HG02642 (cell line): ENCODE measurements around the gene GFOD1.
A peak's percentile ranks its signal among the peaks of the same experiment; 100 is the strongest.
"Not testable (repeated sequence)": the region's sequence is repeated elsewhere in the genome, so short reads cannot be mapped to it uniquely, and the experiment has no call there.

Source experiments
- ATAC-seq: cut with Tn5 transposase; IDR thresholded peaks from one replicate; pipeline ENCODE4 v1.9.1; 2021; ENCODE audit warnings: mild to moderate bottlenecking; ENCODE audit not compliant: unreplicated experiment, poor library complexity

The GFOD1 gene

GRCh38 chr6:13390658-13391057, 96.7 kb downstream of the GFOD1 start:
- no peak for ATAC-seq

- not testable (repeated sequence) for ATAC-seq
Measured at GRCh38 chr6:13389237-13389636, 98.2 kb downstream of the GFOD1 start.

DNA sequence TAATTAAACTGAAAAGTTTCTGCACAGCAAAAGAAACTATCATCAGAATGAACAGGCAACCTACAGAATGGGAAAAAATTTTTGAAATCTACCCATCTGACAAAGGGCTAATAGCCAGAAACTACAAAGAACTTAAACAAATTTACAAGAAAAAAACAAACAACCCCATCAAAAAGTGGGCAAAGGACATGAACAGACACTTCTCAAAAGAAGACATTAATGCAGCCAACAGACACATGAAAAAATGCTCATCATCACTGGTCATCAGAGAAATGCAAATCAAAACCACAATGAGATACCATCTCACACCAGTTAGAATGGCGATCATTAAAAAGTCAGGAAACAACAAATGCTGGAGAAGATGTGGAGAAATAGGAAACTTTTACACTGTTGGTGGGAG, 98.6 kb downstream of the GFOD1 start:
- not testable (repeated sequence) for ATAC-seq

DNA sequence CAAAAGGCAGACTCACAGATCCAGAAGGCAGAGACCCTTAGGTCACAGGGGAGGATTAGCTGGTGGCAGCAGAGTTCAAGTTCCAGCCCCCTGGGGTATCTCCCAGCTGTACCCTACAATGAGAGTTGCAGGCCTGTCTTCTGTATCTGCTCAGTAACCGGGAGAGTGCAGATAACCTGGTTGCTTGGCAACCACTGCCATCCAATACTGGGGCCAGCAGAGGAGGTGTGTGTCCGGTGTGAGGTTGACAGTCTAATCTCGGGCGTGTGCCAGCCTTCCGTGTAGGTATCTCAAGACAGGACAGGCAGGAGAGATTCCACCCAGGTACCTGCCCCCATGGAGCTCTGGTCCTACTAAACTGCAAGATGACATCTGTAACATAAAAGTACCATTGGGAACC, 102.4 kb downstream of the GFOD1 start:
- no peak for ATAC-seq

DNA sequence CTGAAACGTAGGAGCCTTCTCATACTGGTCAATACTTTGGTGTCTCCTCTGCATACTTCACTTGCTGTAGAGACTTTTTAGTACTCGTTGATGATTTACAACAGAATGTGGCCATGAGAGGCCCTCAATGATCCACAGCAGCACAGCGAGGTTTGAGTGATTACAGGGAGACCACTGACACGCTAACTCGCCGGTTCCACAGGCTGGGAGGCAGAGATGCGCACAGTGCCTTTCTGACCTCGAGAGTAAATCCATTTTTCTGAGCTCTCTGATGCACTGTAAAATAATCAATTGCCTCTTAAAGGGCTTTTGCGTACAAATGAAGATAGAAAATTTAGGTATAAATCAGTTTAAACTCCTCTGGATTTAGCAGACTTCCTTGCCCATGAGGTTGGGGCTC, 102.9 kb downstream of the GFOD1 start:
- ATAC-seq: no peak

DNA sequence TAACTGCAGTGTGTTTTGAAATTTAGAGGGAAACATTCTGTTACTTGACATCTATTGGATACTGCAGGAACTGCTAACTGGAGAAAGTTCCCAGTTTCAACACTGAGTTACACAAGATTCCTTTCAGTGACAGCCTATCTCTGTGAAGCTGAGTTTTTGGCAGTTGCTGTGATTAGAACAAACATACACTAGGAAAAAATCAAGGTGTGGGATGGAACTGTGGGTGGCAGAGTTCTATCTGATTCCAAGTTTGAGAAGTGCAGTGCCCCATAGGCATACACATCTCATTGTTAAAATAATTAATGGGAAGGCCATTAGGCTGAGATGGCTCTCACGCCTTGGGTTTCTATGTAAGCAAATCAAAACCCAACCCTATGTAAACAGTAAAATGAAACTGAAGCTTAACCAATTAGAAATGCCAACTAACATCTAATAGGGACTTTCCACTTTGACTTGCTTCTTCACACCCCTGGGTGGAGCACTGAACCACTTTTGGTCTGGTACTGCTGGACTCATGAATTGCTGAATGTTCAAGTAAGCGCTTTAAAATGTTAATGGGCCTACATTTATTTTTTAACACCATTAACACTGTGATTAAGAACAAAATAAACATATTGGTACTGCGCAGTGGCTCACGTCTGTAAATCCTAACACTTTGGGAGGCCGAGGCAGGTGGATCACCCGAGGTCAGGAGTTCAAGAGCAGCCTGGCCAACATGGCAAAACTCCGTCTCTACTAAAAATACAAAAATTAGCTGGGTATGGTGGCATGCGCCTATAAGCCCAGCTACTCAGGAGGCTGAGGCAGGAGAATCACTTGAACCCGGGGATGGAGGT, 103.9 kb downstream of the GFOD1 start:
- ATAC-seq: peak; percentile 89

DNA sequence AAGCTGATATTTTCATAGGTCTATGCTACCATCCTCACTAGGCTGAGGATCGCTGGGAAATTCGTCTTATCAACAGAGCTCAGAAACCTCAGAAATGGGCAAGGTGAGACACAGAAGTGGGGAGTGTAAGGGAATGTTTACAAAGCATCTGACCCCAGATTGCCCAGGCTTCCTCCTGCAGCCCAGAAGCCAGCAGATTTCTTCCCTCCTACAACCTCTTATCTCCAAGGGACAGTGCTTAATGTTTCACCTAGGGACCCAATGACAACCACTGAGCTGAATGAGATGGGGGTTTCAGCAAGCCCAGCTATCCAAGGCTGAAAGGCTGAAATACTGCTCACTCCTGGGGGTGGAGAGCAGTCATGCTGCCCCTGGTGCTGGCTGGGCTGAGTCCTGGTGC, 106.6 kb downstream of the GFOD1 start:
- no peak for ATAC-seq

- no peak for ATAC-seq
Measured at GRCh38 chr6:13378669-13379590, 108.5 kb downstream of the GFOD1 start.

DNA sequence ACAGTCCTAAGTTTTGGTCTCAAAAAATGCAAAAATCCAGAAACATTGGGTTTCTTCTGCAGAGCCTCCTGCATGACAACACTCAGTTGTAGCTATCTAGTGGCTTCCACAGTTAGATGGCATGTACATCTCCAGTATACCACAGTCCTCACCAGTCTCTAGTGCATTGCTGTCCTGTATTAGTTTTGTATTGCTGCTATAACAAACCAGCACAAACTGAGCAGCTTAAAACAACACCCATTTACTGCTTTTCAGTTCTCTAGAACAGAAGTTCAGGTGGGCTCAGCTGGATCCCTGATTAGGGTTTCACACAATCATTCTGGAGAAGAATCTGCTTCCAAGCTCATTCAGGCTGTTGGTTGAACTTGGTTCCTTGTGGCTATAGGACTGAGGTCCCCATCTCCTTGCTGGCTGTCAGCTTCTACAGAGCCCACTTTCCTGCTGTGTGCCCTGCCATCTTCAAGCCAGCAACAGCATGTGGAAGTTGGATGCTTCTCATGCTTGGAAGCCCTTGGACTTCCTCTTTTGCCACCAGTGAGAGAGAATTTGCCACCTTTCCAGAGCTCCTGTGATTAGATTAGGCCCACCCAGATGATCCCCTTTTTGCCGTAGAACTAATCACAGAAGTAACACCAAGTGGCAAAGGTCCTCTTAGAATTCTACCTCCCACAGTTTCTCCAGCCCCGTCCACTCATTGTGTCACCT, 110.2 kb downstream of the GFOD1 start:
- ATAC-seq: no peak

DNA sequence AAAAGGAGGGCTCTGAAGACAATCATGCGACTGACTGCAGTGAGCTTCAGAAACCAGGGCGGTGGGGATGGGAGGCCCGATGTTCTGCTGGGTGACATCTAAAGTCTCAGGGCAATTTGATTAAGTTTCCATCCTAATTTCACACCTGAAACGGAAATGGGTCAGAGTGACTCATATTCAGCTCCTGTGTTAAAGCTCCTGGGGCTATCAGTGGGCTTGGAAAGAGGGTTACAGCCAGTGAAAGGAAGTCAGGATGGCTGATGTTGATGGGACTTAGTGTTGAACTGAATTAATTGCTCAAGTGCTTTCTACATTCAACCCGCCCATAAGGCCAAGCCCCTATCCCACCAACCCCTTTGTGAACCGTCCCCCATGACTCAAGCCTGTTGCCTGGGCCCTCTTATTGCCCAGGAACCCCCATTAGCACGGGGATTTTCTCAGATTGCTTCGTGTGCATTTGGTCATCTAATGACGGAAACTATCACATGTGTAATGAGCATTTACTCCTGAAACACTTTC, 112.0 kb downstream of the GFOD1 start:
- peak; percentile 71 for ATAC-seq

DNA sequence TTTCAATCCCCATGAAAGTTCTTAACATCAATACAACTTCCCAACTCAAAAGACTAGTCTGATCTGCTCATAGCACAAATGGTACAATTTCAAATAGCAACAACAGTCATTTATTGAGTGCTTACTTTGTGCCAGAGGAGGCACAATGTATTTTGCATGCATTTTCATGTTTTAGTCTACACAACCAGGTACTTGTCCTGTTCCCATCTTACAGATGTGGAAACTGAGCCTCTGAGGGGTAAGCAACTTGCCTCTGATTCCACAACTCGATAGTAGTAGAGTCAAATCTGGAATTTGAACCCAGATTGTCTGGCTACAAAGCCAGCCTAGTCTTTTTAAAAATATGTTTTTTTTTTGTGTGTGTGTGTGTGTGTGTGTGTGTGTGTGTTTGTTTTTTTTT, 113.5 kb downstream of the GFOD1 start:
- ATAC-seq: no peak

DNA sequence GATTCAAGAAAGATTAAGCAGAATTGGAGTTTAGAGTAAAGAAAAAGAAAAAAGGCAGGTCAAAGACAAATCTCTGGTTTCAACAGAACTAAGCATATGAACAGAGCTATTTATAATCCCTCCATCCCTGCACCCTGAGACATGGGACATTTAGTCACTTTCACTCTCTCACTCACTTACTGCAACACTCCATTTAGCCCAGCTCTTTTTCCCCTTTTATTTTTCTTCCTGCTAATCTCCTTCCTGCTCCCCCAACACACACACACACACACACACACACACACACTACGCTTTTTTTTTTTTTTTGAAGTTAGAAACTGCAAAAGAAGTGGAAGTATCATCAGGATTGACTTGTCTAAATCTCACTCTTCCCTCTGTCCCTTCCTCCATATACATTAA, 113.9 kb downstream of the GFOD1 start:
- no peak for ATAC-seq

- no peak for ATAC-seq
Measured at GRCh38 chr6:13372688-13373487, 114.5 kb downstream of the GFOD1 start.

DNA sequence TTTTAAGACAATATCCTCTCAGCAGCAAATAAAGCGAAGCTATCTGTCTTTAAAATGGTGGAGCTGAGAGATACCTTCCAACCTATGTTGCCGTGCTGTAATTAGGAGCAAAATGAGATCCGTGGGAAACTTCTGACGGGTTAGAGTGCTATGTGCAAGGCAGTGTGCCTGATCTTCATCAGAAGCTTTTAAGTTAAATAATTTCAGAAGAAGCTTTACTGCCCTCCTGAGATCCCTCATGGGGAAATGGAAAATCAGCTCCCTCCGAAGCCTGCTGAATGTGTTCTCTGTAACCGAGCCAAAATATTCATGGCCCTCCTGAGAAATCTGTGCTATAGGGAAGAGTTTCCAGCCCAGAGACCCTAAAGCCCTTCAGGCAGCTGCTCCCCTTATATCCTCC, 115.3 kb downstream of the GFOD1 start:
- no peak for ATAC-seq

DNA sequence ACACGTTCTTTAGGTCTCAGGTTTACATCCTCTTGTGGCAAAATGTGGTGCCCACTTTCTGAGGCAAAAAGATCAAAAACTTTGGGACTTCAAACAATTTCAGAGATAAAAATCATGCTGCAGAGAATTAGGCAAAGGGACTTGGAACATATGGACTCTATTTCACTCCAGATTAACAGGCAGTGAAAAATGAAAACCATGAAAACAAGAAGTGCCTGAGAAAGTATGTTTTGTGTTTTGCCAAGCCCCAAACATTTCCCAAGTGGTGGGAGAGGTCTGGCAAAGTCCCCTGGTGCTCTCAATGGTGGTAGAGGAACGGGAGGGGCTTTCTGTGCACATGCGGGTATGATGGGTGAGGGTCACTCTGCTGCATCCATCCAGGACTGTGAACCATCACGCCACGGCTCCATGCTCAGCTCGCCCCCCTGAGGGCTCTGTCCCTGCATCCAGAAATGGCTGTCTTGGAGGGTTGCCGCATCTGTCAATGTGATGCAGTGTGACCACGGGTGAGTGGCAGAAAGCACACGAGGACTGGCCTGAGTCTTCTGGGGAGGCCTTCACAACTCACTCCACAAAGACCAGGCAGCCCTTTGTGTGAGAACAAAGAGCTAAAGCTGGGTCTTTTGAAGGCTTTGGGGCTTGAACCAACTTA, 115.9 kb downstream of the GFOD1 start:
- no peak for ATAC-seq

GRCh38 chr6:13370623-13371022, 116.8 kb downstream of the GFOD1 start:
- no peak for ATAC-seq

- no peak for ATAC-seq
Measured at GRCh38 chr6:13369591-13369990, 117.8 kb downstream of the GFOD1 start.

- ATAC-seq: no peak
Measured at GRCh38 chr6:13368731-13369115, 118.7 kb downstream of the GFOD1 start.

- no peak for ATAC-seq
Measured at GRCh38 chr6:13368079-13368730, 119.2 kb downstream of the GFOD1 start.
